Pancreas (tissue), 10 donors: ENCODE results near the gene IGFL4. TPM values are rescaled to one million over a fixed set of nuclear protein-coding genes. Genes with fewer than 3 reads are reported as not detected.

Source experiments
- ATAC-seq, 4 donors: fragments of 200-7000 bp; cut with Tn5 transposase; one replicate each; pipeline versions ENCODE4 v1.8.0 to v1.9.1; 2020; ENCODE audit warnings: mild to moderate bottlenecking in 4 of 4, moderate library complexity in 4 of 4
- DNase-seq, 6 donors: peaks; one replicate each; pipeline ENCODE4 v3.0.0-alpha.2; 2020
- FAIRE-seq: peaks from 2 replicates; lab custom pipeline; 2012; peaks lifted over from hg19 to GRCh38; lab: Jason Lieb, UNC
- H3K27ac ChIP-seq, 4 donors: fragments of 200-600 bp; sonication (generic); 1 replicate in 3 of 4; 2 replicates in 1 of 4; pipeline versions ENCODE4 v1.5.0 to v1.8.0; 2020
- H3K27me3 ChIP-seq, 4 donors: fragments of 200-600 bp; one replicate each; pipeline ENCODE4 v1.8.0; 2021
- H3K36me3 ChIP-seq, 3 donors: fragments of 200-600 bp; sonication (generic) in 1 of 3; one replicate each; pipeline versions ENCODE4 v1.5.0 to v1.8.0; 2020 to 2021
- H3K4me1 ChIP-seq, 3 donors: fragments of 200-600 bp; one replicate each; pipeline ENCODE4 v1.8.0; 2021
- H3K4me3 ChIP-seq, 4 donors: fragments of 200-600 bp; sonication (generic) in 2 of 4; one replicate each; pipeline versions ENCODE4 v1.5.0 to v1.8.0; 2020 to 2021
- H3K9me3 ChIP-seq, 4 donors: fragments of 200-600 bp; one replicate each; pipeline ENCODE4 v1.8.0; 2021
- CTCF ChIP-seq, 4 donors: fragments of 200-600 bp; sonication (generic) in 3 of 4; IDR thresholded peaks; one replicate each; pipeline versions ENCODE4 v1.5.0 to v1.8.0; 2021; ENCODE audit warnings: antibody characterized with exemption in 4 of 4
- WGBS, 2 donors: extraction: QIAGEN DNeasy Blood & Tissue Kit; methylation state at CpG; one replicate each; pipeline ENCODE4 v1.1.7; 2013; 5-methylcytosine and 5-hydroxymethylcytosine counted together
- intact Hi-C, 3 donors: fragments of 100-400 bp; cut with DNase I; formaldehyde crosslinking; loops; one replicate each; pipeline versions ENCODE4 v1.11.1 to v1.14.2; 2022
- polyA plus RNA-seq, 2 donors: library from polyadenylated mRNA; stranded (reverse); fragments of 200-250 nt; gene quantifications; one replicate each; pipeline ENCODE4 v1.2.3, GENCODE V29; 2013
- total RNA-seq, 6 donors: library from RNA; stranded (reverse); fragmentation: NEBNext Ultra II Directional in 4 of 6; extraction: Animal tissue kit (Norgen Biotek cat#: 25700) in 4 of 6; gene quantifications; one replicate each; pipeline versions ENCODE4 v1.2.1 to v1.2.4, GENCODE V29; 2021 to 2023
- donor health status: healthy with polysubstance abuse.
- donor health status: DM: no; HTN: no; CAD: no; lungs with moderate emphysema.
- donor health status: DM: no; HTN: no; CAD: no.
- donor health status: control.
- donor health status: control.
- donor health status: Bipolar disorder and iron deficiency.
- donor health status: DM: yes; HTN: yes; CAD: no.
- donor health status: DM: no; HTN: no; CAD: no.
- donor health status: DM: no; HTN: no; CAD: no.
- donor health status: DM: yes; HTN: yes; CAD: no.

Gene IGFL4
- total RNA-seq (under 1 TPM in 2 of 6 donors, not detected in 4; 0.15 to 0.28 TPM), polyA plus RNA-seq (under 1 TPM; 0.04 to 0.21 TPM)

DNA sequence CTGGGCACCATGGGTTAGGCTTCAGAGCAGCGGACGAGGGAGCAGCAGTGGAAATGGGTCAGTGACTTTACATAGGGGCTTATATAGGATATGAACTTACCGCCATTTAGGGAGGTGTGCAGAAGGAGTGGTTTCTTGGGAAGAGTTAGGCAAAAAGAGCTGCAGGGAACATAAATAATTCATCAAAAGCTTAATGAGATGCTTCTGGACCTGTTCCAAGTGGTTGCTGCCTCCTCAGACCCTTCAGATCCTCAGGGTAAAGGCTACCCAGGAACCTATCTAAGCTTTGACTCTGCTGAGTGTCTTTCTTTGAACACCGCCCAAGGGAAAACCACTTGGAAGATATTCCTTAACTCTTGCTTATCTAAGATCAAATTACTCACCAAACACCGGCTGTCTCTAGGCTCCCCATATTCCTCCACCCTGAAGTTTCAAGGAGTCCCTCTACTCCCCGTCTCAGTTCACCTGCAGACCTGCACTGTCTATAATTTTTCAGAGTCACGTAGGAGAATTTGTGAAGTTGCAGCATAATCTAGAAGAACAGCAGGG, at the start of gene IGFL4:
IGFL4 (minus strand) TSS at position 51 of the 549 bp plus-strand sequence; CDS start at position 11, 40 bp downstream.
- no peak for ATAC-seq
- H3K27me3 ChIP-seq, result peaks cover 0 to 20% (median 0%) of the 10 kb centered on the region in 4 donors
- intact Hi-C loops, result no loop called here

DNA sequence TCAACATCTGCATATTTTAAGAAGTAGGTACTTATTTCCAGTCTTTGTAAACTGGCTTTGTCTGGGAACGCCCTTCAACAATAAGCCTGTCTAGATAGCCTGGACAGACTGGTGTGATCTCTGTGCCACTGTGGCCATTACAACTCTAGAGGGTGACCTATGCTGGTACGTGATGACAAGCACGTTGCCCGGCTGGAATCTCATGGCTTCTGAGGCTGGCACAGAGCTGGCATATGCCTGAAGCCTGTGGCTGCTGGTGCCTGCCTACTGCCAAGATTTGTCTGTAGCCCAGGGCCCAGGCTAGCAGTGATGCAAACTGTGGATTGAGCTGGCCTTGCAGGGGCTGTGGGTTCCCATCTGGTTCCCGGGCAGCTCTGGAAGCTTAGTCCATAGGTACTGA, 49.6 kb upstream of the IGFL4 start:
- H3K27me3 ChIP-seq, result peaks cover 0 to 6% (median 0%) of the 10 kb centered on the region in 4 donors
- H3K36me3 ChIP-seq, result no peaks in the 10 kb centered on the region
- no peaks in the 10 kb centered on the region for H3K9me3 ChIP-seq
- intact Hi-C loops, result no loop called here
- WGBS, 2 donors, result 80 to 91% methylated on average over 5 of the region's 5 CpGs
- ATAC-seq (no peak), DNase-seq (no peak), FAIRE-seq (no peak)
- no peak overlapping the region for H3K27ac ChIP-seq
- TF ChIP-seq CTCF (IDR thresholded peaks at IDR 0.05), result no peak
- H3K4me1 ChIP-seq, result no peaks in the 10 kb centered on the region
- no peak overlapping the region for H3K4me3 ChIP-seq

More for the DNA sequence above, at the start of gene IGFL4:
- Histone ChIP-seq H3K4me3 (no peak within 1 kb of the TSS), H3K4me1 (no peaks in the 10 kb centered on the region), H3K9me3 (no peaks in the 10 kb centered on the region), H3K27ac (no peak within 1 kb of the TSS), H3K36me3 (no peaks in the 10 kb centered on the region)
- no peak for FAIRE-seq
- TF ChIP-seq CTCF (IDR thresholded peaks at IDR 0.05), result no peak
- DNase-seq, result no peak
- WGBS, 2 donors, result 43 to 47% methylated on average over 7 of the region's 7 CpGs

DNA sequence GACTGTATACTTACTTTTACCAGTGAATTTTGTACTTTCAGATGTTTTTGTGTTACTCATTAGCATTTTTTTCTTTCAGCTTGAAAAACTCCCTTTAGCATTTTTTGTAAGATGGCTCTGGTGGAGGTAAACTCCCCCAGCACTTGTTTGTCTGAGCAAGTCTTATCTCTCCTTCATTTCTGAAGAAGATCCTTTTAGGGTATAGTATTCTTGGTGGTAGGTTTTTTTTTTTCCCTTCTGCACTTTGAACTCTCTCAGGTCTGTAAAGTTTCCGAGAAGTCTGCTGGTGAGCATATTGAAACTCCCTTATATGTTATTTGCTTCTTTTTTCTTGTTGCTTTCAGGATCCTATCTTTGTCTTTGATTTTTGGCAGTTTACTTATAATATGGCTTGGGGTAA, 48.6 kb upstream of the IGFL4 start:
- 80 to 93% methylated on average over 1 of the region's 1 CpG for WGBS, 2 donors
- ATAC-seq, result no peak

GRCh38 chr19:46088101-46088500, 47.3 kb upstream of the IGFL4 start:
- no peak for TF ChIP-seq CTCF (IDR thresholded peaks at IDR 0.05)
- intact Hi-C loops, result loop anchor here in 1 of 3 donors (10.0 kb wide), 1 partner anchor 177 kb away; no protein-coding TSS in a partner anchor
- 78 to 82% methylated on average over 2 of the region's 2 CpGs for WGBS, 2 donors
- Histone ChIP-seq H3K4me1 (no peaks in the 10 kb centered on the region), H3K9me3 (no peaks in the 10 kb centered on the region), H3K27me3 (peaks cover 0 to 6% (median 0%) of the 10 kb centered on the region in 4 donors), H3K36me3 (no peaks in the 10 kb centered on the region), H3K27ac (no peak overlapping the region), H3K4me3 (no peak overlapping the region)
- no peak for DNase-seq
- ATAC-seq, result no peak
- no peak for FAIRE-seq

More for the DNA sequence above, 48.6 kb upstream of the IGFL4 start:
- no peak overlapping the region for H3K27ac ChIP-seq
- intact Hi-C loops, result loop anchor here in 1 of 3 donors (10.0 kb wide), 1 partner anchor 175 kb away; no protein-coding TSS in a partner anchor
- no peak for TF ChIP-seq CTCF (IDR thresholded peaks at IDR 0.05)
- no peaks in the 10 kb centered on the region for H3K9me3 ChIP-seq
- DNase-seq (no peak), FAIRE-seq (no peak)
- H3K4me1 ChIP-seq, result no peaks in the 10 kb centered on the region
- no peak overlapping the region for H3K4me3 ChIP-seq
- no peaks in the 10 kb centered on the region for H3K36me3 ChIP-seq
- H3K27me3 ChIP-seq, result peaks cover 0 to 6% (median 0%) of the 10 kb centered on the region in 4 donors

GRCh38 chr19:46085888-46086287, 45.1 kb upstream of the IGFL4 start:
- FAIRE-seq (no peak), ATAC-seq (no peak)

More at GRCh38 chr19:46085888-46086287, 45.1 kb upstream of the IGFL4 start:
- no peaks in the 10 kb centered on the region for H3K9me3 ChIP-seq
- no peaks in the 10 kb centered on the region for H3K27me3 ChIP-seq
- no peaks in the 10 kb centered on the region for H3K36me3 ChIP-seq
- no peak overlapping the region for H3K4me3 ChIP-seq
- no peak for TF ChIP-seq CTCF (IDR thresholded peaks at IDR 0.05)
- DNase-seq, result no peak
- 16 to 33% methylated on average over 1 of the region's 1 CpG for WGBS, 2 donors
- intact Hi-C loops, result loop anchor here in 1 of 3 donors (10.0 kb wide), 1 partner anchor 179 kb away; no protein-coding TSS in a partner anchor
- no peaks in the 10 kb centered on the region for H3K4me1 ChIP-seq
- no peak overlapping the region for H3K27ac ChIP-seq
